K562 (cell line): ENCODE measurements around the gene WDR83. TPM values are rescaled to one million over a fixed set of nuclear protein-coding genes. Genes with fewer than 3 reads are reported as not detected.
A peak's percentile ranks its signal among the peaks of the same experiment; 100 is the strongest.

ENCODE experiments used
- ATF7 ChIP-seq: fragments of 450-650 bp; IDR thresholded peaks from 2 replicates; pipeline ENCODE4 v1.7.1; 2014; ENCODE audit warnings: mild to moderate bottlenecking, moderate library complexity
- ILF3 ChIP-seq: fragments of 450-650 bp; IDR thresholded peaks from 2 replicates; pipeline ENCODE4 v1.6.1; 2018; ENCODE audit warnings: antibody characterized with exemption, mild to moderate bottlenecking, moderate library complexity, borderline replicate concordance
- KDM1A ChIP-seq, 2 experiments: fragments of 450-650 bp; IDR thresholded peaks; 2 replicates each; pipeline ENCODE4 v1.6.1; 2016; ENCODE audit warnings: mild to moderate bottlenecking in 2 of 2
- MEF2D ChIP-seq: conservative IDR thresholded peaks from 2 replicates; pipeline ENCODE4 v1.6.1; 2016; ENCODE audit warnings: low read depth, missing genetic modification characterization, missing compliant biosample characterization
- POLR2B ChIP-seq: fragments of 450-650 bp; IDR thresholded peaks from 2 replicates; pipeline ENCODE4 v1.6.1; 2018; ENCODE audit warnings: low read depth; ENCODE audit not compliant: partially characterized antibody
- RAD51 ChIP-seq: fragments of 450-650 bp; IDR thresholded peaks from 2 replicates; pipeline ENCODE4 v1.7.1; 2016; ENCODE audit warnings: low read depth, mild to moderate bottlenecking, borderline replicate concordance
- RBFOX2 ChIP-seq: fragments of 200-400 bp; formaldehyde crosslinking; IDR thresholded peaks from 2 replicates; pipeline ENCODE4 v1.6.1; 2017; ENCODE audit warnings: low read depth, mild to moderate bottlenecking, low read length, moderate library complexity
- YY1 ChIP-seq, 3 experiments: IDR thresholded peaks; 2 replicates each; pipeline ENCODE4 v1.6.1; 2011; ENCODE audit warnings: low read length in 2 of 3, mild to moderate bottlenecking in 2 of 3, moderate library complexity in 2 of 3, borderline replicate concordance in 1 of 3, control low read depth in 1 of 3, low read depth in 1 of 3; ENCODE audit not compliant: insufficient read depth in 3 of 3, insufficient replicate concordance in 2 of 3, control insufficient read depth in 1 of 3, insufficient read length in 1 of 3; ENCODE audit errors: extremely low read depth in 1 of 3
- polyA plus RNA-seq, 8 experiments: library from polyadenylated mRNA; depleted of rRNA in 4 of 8; stranded (reverse) in 5 of 8; unstranded in 3 of 8; fragments of >200 nt; fragmentation: Nextera tagmentation in 2 of 8; fragmentation: Illumina TruSeq in 1 of 8; extraction: Ambion mirVana in 2 of 8; extraction: Trizol in 1 of 8; gene quantifications; 2 replicates each; pipeline versions ENCODE4 v1.2.1 to v1.2.3, GENCODE V29; 2011 to 2014; ENCODE audit warnings: inconsistent platforms in 1 of 8, missing spikeins in 1 of 8
- total RNA-seq, 7 experiments: library from RNA; depleted of rRNA in 6 of 7; stranded (reverse); fragments of >200 nt in 6 of 7; fragmentation: Illumina TruSeq in 2 of 7; extraction: Trizol in 2 of 7; gene quantifications; 2 replicates each; pipeline versions ENCODE4 v1.2.1 to v1.2.3, GENCODE V29; 2011 to 2021; ENCODE audit warnings: low replicate concordance in 1 of 7
- TF ChIP-seq, protein P1 (sequence below): fragments of 200-800 bp; sonication (Bioruptor generic); IDR thresholded peaks from 2 replicates; pipeline ENCODE4 v1.6.1; 2017; ENCODE audit warnings: missing genetic modification characterization, missing compliant biosample characterization
- TF ChIP-seq, protein P2 (sequence below): fragments of 250-450 bp; sonication (Bioruptor Pico); IDR thresholded peaks from 2 replicates; pipeline ENCODE4 v1.8.0; 2021; ENCODE audit warnings: moderate library complexity, mild to moderate bottlenecking, inconsistent platforms
- TF ChIP-seq, protein P3 (sequence below): fragments of 250-450 bp; sonication (Bioruptor Pico); IDR thresholded peaks from 2 replicates; pipeline ENCODE4 v1.5.1; 2021; ENCODE audit warnings: mild to moderate bottlenecking
- TF ChIP-seq, protein P4 (sequence below): fragments of 450-650 bp; IDR thresholded peaks from 2 replicates; pipeline ENCODE4 v1.6.1; 2016; ENCODE audit warnings: missing biosample characterization, missing genetic modification characterization
- TF ChIP-seq, protein P5 (sequence below): sonication (generic); formaldehyde crosslinking; IDR thresholded peaks from 2 replicates; pipeline ENCODE4 v1.8.0; 2022; ENCODE audit warnings: mild to moderate bottlenecking, missing genetic modification reagents
- TF ChIP-seq, protein P6 (sequence below): fragments of 250-450 bp; sonication (Bioruptor Pico); IDR thresholded peaks from 2 replicates; pipeline ENCODE4 v1.4.0; 2020; ENCODE audit warnings: mild to moderate bottlenecking, moderate library complexity
- TF ChIP-seq, protein P7 (sequence below): fragments of 200-800 bp; sonication (Bioruptor generic); IDR thresholded peaks from 2 replicates; pipeline ENCODE4 v1.6.1; 2017; ENCODE audit warnings: missing genetic modification characterization, missing compliant biosample characterization

Gene WDR83
- total and polyA plus RNA-seq, 9 of the 15 experiments (the other 6 are each of a cell fraction or from before 2014, with no cell fraction given) = 0.52 to 21.3 (median 4.2) TPM

DNA sequence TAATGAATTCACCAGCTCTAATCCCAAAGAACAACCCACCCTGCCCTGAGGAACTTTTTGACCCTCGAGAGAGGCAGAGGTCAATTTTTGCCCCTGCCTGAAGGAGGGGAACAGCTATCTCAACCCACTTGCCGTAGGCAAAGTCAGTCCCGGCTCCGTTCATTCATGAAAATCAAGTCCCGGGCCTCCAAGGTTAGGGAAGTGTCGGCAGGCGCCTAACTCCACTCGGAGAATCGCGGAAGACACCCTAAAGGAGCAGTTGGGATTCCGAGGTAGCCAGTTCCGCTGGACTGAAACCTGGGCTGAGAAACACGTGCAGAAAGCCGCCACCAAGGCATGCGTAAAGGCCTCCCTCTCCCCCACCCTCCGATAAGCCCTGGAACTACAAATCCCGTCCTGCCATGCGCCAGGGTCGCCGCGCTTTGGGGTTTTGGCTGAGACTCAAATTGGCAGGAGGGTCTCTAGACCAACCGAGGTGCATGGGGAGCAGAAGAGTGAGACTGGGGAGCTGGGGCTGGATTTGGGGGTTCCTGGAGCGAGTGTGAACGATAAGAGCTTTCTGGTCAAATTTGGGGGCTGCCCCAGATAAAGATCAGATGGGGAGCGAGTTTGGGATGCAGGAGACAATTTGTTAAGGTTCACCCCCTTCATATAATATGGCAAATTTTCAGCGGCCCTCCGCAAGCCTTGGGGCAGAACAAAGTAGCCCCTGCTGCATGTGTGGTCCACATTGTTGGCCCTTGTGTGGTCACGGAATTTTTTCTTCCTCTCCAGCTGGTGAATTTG lies 57.2 kb downstream of the WDR83 start, which contains the start of gene TNPO2 (continued):
- TF ChIP-seq, protein P1, sequence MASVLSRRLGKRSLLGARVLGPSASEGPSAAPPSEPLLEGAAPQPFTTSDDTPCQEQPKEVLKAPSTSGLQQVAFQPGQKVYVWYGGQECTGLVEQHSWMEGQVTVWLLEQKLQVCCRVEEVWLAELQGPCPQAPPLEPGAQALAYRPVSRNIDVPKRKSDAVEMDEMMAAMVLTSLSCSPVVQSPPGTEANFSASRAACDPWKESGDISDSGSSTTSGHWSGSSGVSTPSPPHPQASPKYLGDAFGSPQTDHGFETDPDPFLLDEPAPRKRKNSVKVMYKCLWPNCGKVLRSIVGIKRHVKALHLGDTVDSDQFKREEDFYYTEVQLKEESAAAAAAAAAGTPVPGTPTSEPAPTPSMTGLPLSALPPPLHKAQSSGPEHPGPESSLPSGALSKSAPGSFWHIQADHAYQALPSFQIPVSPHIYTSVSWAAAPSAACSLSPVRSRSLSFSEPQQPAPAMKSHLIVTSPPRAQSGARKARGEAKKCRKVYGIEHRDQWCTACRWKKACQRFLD = peak; percentile 81; the same call in 1 of the 2 replicates
- TF ChIP-seq, protein P2, sequence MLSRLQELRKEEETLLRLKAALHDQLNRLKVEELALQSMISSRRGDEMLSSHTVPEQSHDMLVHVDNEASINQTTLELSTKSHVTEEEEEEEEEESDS = no peak
- TF ChIP-seq, protein P3, sequence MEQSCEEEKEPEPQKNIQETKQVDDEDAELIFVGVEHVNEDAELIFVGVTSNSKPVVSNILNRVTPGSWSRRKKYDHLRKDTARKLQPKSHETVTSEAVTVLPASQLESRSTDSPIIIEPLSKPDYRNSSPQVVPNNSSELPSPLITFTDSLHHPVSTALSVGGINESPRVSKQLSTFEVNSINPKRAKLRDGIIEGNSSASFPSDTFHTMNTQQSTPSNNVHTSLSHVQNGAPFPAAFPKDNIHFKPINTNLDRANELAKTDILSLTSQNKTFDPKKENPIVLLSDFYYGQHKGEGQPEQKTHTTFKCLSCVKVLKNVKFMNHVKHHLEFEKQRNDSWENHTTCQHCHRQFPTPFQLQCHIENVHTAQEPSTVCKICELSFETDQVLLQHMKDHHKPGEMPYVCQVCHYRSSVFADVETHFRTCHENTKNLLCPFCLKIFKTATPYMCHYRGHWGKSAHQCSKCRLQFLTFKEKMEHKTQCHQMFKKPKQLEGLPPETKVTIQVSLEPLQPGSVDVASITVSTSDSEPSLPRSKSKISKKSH (CRISPR knock-in tag) = no peak
- TF ChIP-seq, protein P4, sequence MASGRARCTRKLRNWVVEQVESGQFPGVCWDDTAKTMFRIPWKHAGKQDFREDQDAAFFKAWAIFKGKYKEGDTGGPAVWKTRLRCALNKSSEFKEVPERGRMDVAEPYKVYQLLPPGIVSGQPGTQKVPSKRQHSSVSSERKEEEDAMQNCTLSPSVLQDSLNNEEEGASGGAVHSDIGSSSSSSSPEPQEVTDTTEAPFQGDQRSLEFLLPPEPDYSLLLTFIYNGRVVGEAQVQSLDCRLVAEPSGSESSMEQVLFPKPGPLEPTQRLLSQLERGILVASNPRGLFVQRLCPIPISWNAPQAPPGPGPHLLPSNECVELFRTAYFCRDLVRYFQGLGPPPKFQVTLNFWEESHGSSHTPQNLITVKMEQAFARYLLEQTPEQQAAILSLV (tag) = no peak
- TF ChIP-seq RBFOX2 (peak; percentile 80), YY1 (IDR thresholded peaks at IDR 0.05; ENCODE audit: borderline replicate concordance in 1 of 3, control insufficient read depth in 1 of 3, extremely low read depth in 1 of 3, insufficient read depth in 3 of 3, insufficient read length in 1 of 3, insufficient replicate concordance in 2 of 3, low read depth in 1 of 3, low read length in 2 of 3) (peak in 1 of 3 experiments; percentile 54), KDM1A (IDR thresholded peaks at IDR 0.05) (peak in 1 of 2 experiments; percentile 64; a peak in 1 of 4 replicates), RAD51 (no peak), MEF2D (tag) (no peak), POLR2B (peak; percentile 46), ILF3 (no peak), ATF7 (peak; percentile 37)
- TF ChIP-seq, protein P5, sequence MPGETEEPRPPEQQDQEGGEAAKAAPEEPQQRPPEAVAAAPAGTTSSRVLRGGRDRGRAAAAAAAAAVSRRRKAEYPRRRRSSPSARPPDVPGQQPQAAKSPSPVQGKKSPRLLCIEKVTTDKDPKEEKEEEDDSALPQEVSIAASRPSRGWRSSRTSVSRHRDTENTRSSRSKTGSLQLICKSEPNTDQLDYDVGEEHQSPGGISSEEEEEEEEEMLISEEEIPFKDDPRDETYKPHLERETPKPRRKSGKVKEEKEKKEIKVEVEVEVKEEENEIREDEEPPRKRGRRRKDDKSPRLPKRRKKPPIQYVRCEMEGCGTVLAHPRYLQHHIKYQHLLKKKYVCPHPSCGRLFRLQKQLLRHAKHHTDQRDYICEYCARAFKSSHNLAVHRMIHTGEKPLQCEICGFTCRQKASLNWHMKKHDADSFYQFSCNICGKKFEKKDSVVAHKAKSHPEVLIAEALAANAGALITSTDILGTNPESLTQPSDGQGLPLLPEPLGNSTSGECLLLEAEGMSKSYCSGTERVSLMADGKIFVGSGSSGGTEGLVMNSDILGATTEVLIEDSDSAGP (CRISPR knock-in tag) = 0 out of 2 replicates have a peak, but pooled peaks have one; percentile 41
- TF ChIP-seq, protein P6, sequence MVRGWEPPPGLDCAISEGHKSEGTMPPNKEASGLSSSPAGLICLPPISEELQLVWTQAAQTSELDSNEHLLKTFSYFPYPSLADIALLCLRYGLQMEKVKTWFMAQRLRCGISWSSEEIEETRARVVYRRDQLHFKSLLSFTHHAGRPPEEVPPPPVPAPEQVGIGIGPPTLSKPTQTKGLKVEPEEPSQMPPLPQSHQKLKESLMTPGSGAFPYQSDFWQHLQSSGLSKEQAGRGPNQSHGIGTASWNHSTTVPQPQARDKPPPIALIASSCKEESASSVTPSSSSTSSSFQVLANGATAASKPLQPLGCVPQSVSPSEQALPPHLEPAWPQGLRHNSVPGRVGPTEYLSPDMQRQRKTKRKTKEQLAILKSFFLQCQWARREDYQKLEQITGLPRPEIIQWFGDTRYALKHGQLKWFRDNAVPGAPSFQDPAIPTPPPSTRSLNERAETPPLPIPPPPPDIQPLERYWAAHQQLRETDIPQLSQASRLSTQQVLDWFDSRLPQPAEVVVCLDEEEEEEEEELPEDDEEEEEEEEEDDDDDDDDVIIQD = no peak
- TF ChIP-seq, protein P7, sequence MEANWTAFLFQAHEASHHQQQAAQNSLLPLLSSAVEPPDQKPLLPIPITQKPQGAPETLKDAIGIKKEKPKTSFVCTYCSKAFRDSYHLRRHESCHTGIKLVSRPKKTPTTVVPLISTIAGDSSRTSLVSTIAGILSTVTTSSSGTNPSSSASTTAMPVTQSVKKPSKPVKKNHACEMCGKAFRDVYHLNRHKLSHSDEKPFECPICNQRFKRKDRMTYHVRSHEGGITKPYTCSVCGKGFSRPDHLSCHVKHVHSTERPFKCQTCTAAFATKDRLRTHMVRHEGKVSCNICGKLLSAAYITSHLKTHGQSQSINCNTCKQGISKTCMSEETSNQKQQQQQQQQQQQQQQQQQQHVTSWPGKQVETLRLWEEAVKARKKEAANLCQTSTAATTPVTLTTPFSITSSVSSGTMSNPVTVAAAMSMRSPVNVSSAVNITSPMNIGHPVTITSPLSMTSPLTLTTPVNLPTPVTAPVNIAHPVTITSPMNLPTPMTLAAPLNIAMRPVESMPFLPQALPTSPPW (CRISPR knock-in tag) = peak; percentile 66
